GM23338 (cell line): Measurements from ENCODE around the gene BCORL1. TPM values are rescaled to one million over a fixed set of nuclear protein-coding genes. Genes with fewer than 3 reads are reported as not detected.

ENCODE experiments used
- ATAC-seq: fragments of 200-7000 bp; cut with Tn5 transposase; 3 replicates; pipeline ENCODE4 v1.9.1; 2020
- DNase-seq: peaks from one replicate; pipeline ENCODE4 v3.0.0-alpha.2; 2015; ENCODE audit warnings: low spot score
- H2AFZ ChIP-seq: fragments of 200-600 bp; sonication (generic); 2 replicates; pipeline ENCODE4 v1.8.0; 2016; ENCODE audit warnings: antibody characterized with exemption, mild to moderate bottlenecking, moderate library complexity
- H3F3A ChIP-seq: fragments of 200-600 bp; sonication (generic); replicated peaks from 2 replicates; pipeline ENCODE4 v1.8.0; 2017; ENCODE audit warnings: antibody characterized with exemption, mixed run types, low read depth
- H3K27ac ChIP-seq: fragments of 200-600 bp; sonication (generic); 2 replicates; pipeline ENCODE4 v1.6.1; 2016; ENCODE audit warnings: low read depth
- H3K27me3 ChIP-seq: fragments of 200-600 bp; sonication (generic); 2 replicates; pipeline ENCODE4 v1.8.0; 2016; ENCODE audit warnings: mild to moderate bottlenecking, mixed run types, moderate library complexity; ENCODE audit not compliant: insufficient read depth
- H3K36me3 ChIP-seq: fragments of 200-600 bp; sonication (generic); 2 replicates; pipeline ENCODE4 v1.8.0; 2016; ENCODE audit warnings: mild to moderate bottlenecking; ENCODE audit not compliant: insufficient read depth
- H3K4me1 ChIP-seq: fragments of 200-600 bp; sonication (generic); 2 replicates; pipeline ENCODE4 v1.8.0; 2016; ENCODE audit warnings: mild to moderate bottlenecking, moderate library complexity; ENCODE audit not compliant: insufficient read depth
- H3K4me2 ChIP-seq: fragments of 200-600 bp; sonication (generic); 2 replicates; pipeline ENCODE4 v1.7.1; 2017; ENCODE audit warnings: mixed run types
- H3K4me3 ChIP-seq: fragments of 200-600 bp; sonication (generic); 2 replicates; pipeline ENCODE4 v1.6.1; 2016; ENCODE audit warnings: mixed run types
- H3K79me2 ChIP-seq: fragments of 200-600 bp; sonication (generic); replicated peaks from 2 replicates; pipeline ENCODE4 v1.8.0; 2017; ENCODE audit warnings: mild to moderate bottlenecking; ENCODE audit not compliant: insufficient read depth
- H3K9me2 ChIP-seq: fragments of 200-600 bp; sonication (generic); 2 replicates; pipeline ENCODE4 v1.8.0; 2017; ENCODE audit not compliant: insufficient read depth
- H4K20me1 ChIP-seq: fragments of 200-600 bp; sonication (generic); replicated peaks from 2 replicates; pipeline ENCODE4 v1.8.0; 2017; ENCODE audit warnings: mild to moderate bottlenecking; ENCODE audit not compliant: insufficient read depth
- H3K27ac Mint-ChIP-seq: 2 replicates; pipeline ENCODE4 v1.8.0; 2020; ENCODE audit warnings: inconsistent platforms, mild to moderate bottlenecking, moderate library complexity, mixed read lengths
- H3K27me3 Mint-ChIP-seq: 3 replicates; pipeline ENCODE4 v1.8.0; 2022; ENCODE audit warnings: low read depth, mild to moderate bottlenecking, moderate library complexity, mixed read lengths, inconsistent platforms; ENCODE audit not compliant: insufficient read depth, poor library complexity
- H3K36me3 Mint-ChIP-seq: 3 replicates; pipeline ENCODE4 v1.8.0; 2021; ENCODE audit warnings: low read depth, mild to moderate bottlenecking, inconsistent platforms, moderate library complexity, mixed read lengths
- H3K4me1 Mint-ChIP-seq: 3 replicates; pipeline ENCODE4 v1.8.0; 2020; ENCODE audit warnings: mild to moderate bottlenecking, inconsistent platforms, mixed read lengths
- H3K4me3 Mint-ChIP-seq: 3 replicates; pipeline ENCODE4 v1.8.0; 2021; ENCODE audit warnings: moderate library complexity, mild to moderate bottlenecking, inconsistent platforms, mixed read lengths
- H3K9me3 Mint-ChIP-seq: 3 replicates; pipeline ENCODE4 v1.8.0; 2020; ENCODE audit warnings: moderate library complexity, mild to moderate bottlenecking, inconsistent platforms, mixed read lengths
- CREB1 ChIP-seq: fragments of 250-450 bp; sonication (Bioruptor Pico); IDR thresholded peaks from 2 replicates; pipeline ENCODE4 v1.5.0; 2020; ENCODE audit warnings: low read depth, mild to moderate bottlenecking, moderate library complexity
- CTCF ChIP-seq, 2 experiments: fragments of 200-600 bp in 1 of 2; sonication (generic) in 1 of 2; conservative IDR thresholded peaks; 2 replicates each; pipeline versions ENCODE4 v1.5.1 to v1.6.1; 2016 to 2017; ENCODE audit warnings: antibody characterized with exemption in 2 of 2, low read depth in 2 of 2, mild to moderate bottlenecking in 2 of 2, moderate library complexity in 1 of 2
- EZH2 ChIP-seq: fragments of 200-600 bp; sonication (generic); IDR thresholded peaks from one replicate; pipeline ENCODE4 v1.8.0; 2017; ENCODE audit warnings: antibody characterized with exemption, mild to moderate bottlenecking, low read depth; ENCODE audit not compliant: unreplicated experiment
- POLR2AphosphoS5 ChIP-seq: IDR thresholded peaks from 2 replicates; pipeline ENCODE4 v1.6.1; 2016; ENCODE audit warnings: antibody characterized with exemption, low read depth
- STAT1 ChIP-seq: IDR thresholded peaks from one replicate; pipeline ENCODE4 v1.6.1; 2016; ENCODE audit warnings: antibody characterized with exemption; ENCODE audit not compliant: unreplicated experiment
- ZNF114 ChIP-seq: fragments of 250-450 bp; sonication (Bioruptor Pico); IDR thresholded peaks from 2 replicates; pipeline ENCODE4 v1.5.0; 2020; ENCODE audit warnings: mild to moderate bottlenecking, moderate library complexity
- ZNF331 ChIP-seq: fragments of 250-450 bp; sonication (Bioruptor Pico); IDR thresholded peaks from 2 replicates; pipeline ENCODE4 v1.5.0; 2020; ENCODE audit warnings: low read depth, mild to moderate bottlenecking, moderate library complexity
- ZNF462 ChIP-seq: fragments of 250-450 bp; sonication (Bioruptor Pico); IDR thresholded peaks from 2 replicates; pipeline ENCODE4 v1.5.0; 2020; ENCODE audit warnings: mild to moderate bottlenecking, moderate library complexity
- polyA plus RNA-seq: library from polyadenylated mRNA; unstranded; fragments of >200 nt; fragmentation: Nextera tagmentation; extraction: Ambion mirVana; gene quantifications from 2 replicates; pipeline ENCODE4 v1.2.1, GENCODE V29; 2016
- total RNA-seq: library from RNA; depleted of rRNA; stranded (reverse); fragments of >200 nt; shearing (Covaris generic); gene quantifications from 2 replicates; pipeline ENCODE4 v1.2.3, GENCODE V29; 2014

The BCORL1 gene
- total and polyA plus RNA-seq, 2 experiments from 2014 or later, result 2.6 to 2.7 TPM

GRCh38 chrX:130091980-130092522 is 109.6 kb downstream of the BCORL1 start (continued):
- no peak for TF ChIP-seq POLR2AphosphoS5
- no peak for TF ChIP-seq ZNF462

- Histone ChIP-seq H3K4me1 (no peaks in the 10 kb centered on the region), H3K27ac (no peak overlapping the region), H3K4me2 (no peak overlapping the region), H3K9me2 (no peaks in the 10 kb centered on the region), H4K20me1 (no peaks in the 10 kb centered on the region), H2AFZ (no peak overlapping the region), H3K4me3 (no peak overlapping the region), H3K27me3 (no peaks in the 10 kb centered on the region), H3K36me3 (no peaks in the 10 kb centered on the region), H3F3A (no peaks in the 10 kb centered on the region), H3K79me2 (no peaks in the 10 kb centered on the region)
- Mint-ChIP-seq H3K27ac (no peak overlapping the region), H3K4me3 (no peak overlapping the region), H3K27me3 (no peaks in the 10 kb centered on the region), H3K9me3 (no peaks in the 10 kb centered on the region), H3K36me3 (no peaks in the 10 kb centered on the region), H3K4me1 (peaks cover 4% of the 10 kb centered on the region)
- ATAC-seq (no peak), DNase-seq (no peak)
- TF ChIP-seq EZH2 (no peak), ZNF462 (no peak), CREB1 (no peak), ZNF331 (CRISPR knock-in tag) (no peak), ZNF114 (CRISPR knock-in tag) (no peak), CTCF (conservative IDR thresholded peaks at IDR 0.05; ENCODE audit: low read depth in 2 of 2) (no peak), POLR2AphosphoS5 (no peak), STAT1 (no peak)
These were observed 110.8 kb downstream of the BCORL1 start for GRCh38 chrX:130093271-130093670.
